ENCODE data around the gene WWOX. TPM values are rescaled to one million over a fixed set of nuclear protein-coding genes. Genes with fewer than 3 reads are reported as not detected.
A peak's percentile ranks its signal among the peaks of the same experiment; 100 is the strongest.

WWOX gene
- total and polyA plus RNA-seq, 2 of the 13 experiments (the other 11 are each of a cell fraction or from before 2014, with no cell fraction given) = 9.1 to 37.4 TPM

GRCh38 chr16:78200623-78201096 is 101.2 kb downstream of the WWOX start (continued):
- TF ChIP-seq BHLHE40 (IDR thresholded peaks at IDR 0.05; ENCODE audit: low read length) (peak; percentile 22; the same call in 1 of the 2 replicates), IRF2 (CRISPR knock-in tag; IDR thresholded peaks at IDR 0.05) (0 out of 2 replicates have a peak, but pooled peaks have one; percentile 14), ATF1 (CRISPR knock-in tag; IDR thresholded peaks at IDR 0.05) (0 out of 2 replicates have a peak, but pooled peaks have one; percentile 38), ASH2L (IDR thresholded peaks at IDR 0.05; ENCODE audit: insufficient read length, low read depth, low read length) (no peak), HNF4G (IDR thresholded peaks at IDR 0.05; ENCODE audit: borderline replicate concordance, low read depth, low read length) (no peak), HNF4G (CRISPR knock-in tag; IDR thresholded peaks at IDR 0.05; ENCODE audit: borderline replicate concordance, low read depth) (peak; percentile 51; the same call in 1 of the 2 replicates), MBD4 (IDR thresholded peaks at IDR 0.05; ENCODE audit: borderline replicate concordance, low read length) (0 out of 2 replicates have a peak, but pooled peaks have one; percentile 72), HOMEZ (CRISPR knock-in tag; IDR thresholded peaks at IDR 0.05; ENCODE audit: low read depth) (peak; percentile 59; the same call in 1 of the 2 replicates), SMYD3 (CRISPR knock-in tag; IDR thresholded peaks at IDR 0.05) (0 out of 2 replicates have a peak, but pooled peaks have one; percentile 10), NCOR1 (IDR thresholded peaks at IDR 0.05; ENCODE audit: borderline replicate concordance, low read length) (no peak), ADNP (CRISPR knock-in tag; IDR thresholded peaks at IDR 0.05) (no peak), KAT2B (IDR thresholded peaks at IDR 0.05; ENCODE audit: borderline replicate concordance, low read depth, low read length) (no peak), PTBP1 (IDR thresholded peaks at IDR 0.05; ENCODE audit: low read depth, low read length, poor library complexity, severe bottlenecking) (no peak), FOXM1 (CRISPR knock-in tag; IDR thresholded peaks at IDR 0.05) (no peak), GATAD2A (CRISPR knock-in tag; IDR thresholded peaks at IDR 0.05) (peak; percentile 81), ZNF205 (CRISPR knock-in tag; IDR thresholded peaks at IDR 0.05) (0 out of 2 replicates have a peak, but pooled peaks have one; percentile 43), ZNF609 (CRISPR knock-in tag; IDR thresholded peaks at IDR 0.05; ENCODE audit: borderline replicate concordance) (peak; percentile 66; the same call in 1 of the 2 replicates), ZNF329 (CRISPR knock-in tag; IDR thresholded peaks at IDR 0.05; ENCODE audit: low read depth) (no peak), BCL6 (CRISPR knock-in tag; IDR thresholded peaks at IDR 0.05) (peak; percentile 64), ZNF703 (CRISPR knock-in tag; IDR thresholded peaks at IDR 0.05; ENCODE audit: borderline replicate concordance) (no peak), JUND (CRISPR knock-in tag; IDR thresholded peaks at IDR 0.05) (0 out of 2 replicates have a peak, but pooled peaks have one; percentile 21)
- TF ChIP-seq, protein P1, sequence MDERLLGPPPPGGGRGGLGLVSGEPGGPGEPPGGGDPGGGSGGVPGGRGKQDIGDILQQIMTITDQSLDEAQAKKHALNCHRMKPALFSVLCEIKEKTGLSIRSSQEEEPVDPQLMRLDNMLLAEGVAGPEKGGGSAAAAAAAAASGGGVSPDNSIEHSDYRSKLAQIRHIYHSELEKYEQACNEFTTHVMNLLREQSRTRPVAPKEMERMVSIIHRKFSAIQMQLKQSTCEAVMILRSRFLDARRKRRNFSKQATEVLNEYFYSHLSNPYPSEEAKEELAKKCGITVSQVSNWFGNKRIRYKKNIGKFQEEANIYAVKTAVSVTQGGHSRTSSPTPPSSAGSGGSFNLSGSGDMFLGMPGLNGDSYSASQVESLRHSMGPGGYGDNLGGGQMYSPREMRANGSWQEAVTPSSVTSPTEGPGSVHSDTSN (CRISPR knock-in tag; IDR thresholded peaks at IDR 0.05) = no peak
- TF ChIP-seq, protein P2, sequence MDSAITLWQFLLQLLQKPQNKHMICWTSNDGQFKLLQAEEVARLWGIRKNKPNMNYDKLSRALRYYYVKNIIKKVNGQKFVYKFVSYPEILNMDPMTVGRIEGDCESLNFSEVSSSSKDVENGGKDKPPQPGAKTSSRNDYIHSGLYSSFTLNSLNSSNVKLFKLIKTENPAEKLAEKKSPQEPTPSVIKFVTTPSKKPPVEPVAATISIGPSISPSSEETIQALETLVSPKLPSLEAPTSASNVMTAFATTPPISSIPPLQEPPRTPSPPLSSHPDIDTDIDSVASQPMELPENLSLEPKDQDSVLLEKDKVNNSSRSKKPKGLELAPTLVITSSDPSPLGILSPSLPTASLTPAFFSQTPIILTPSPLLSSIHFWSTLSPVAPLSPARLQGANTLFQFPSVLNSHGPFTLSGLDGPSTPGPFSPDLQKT (CRISPR knock-in tag; IDR thresholded peaks at IDR 0.05; ENCODE audit: borderline replicate concordance) = no peak
